Measurements from ENCODE around the gene ZBTB34.
"Not testable (repeated sequence)": the region's sequence is repeated elsewhere in the genome, so short reads cannot be mapped to it uniquely, and the experiment has no call there.

ZBTB34 gene

DNA sequence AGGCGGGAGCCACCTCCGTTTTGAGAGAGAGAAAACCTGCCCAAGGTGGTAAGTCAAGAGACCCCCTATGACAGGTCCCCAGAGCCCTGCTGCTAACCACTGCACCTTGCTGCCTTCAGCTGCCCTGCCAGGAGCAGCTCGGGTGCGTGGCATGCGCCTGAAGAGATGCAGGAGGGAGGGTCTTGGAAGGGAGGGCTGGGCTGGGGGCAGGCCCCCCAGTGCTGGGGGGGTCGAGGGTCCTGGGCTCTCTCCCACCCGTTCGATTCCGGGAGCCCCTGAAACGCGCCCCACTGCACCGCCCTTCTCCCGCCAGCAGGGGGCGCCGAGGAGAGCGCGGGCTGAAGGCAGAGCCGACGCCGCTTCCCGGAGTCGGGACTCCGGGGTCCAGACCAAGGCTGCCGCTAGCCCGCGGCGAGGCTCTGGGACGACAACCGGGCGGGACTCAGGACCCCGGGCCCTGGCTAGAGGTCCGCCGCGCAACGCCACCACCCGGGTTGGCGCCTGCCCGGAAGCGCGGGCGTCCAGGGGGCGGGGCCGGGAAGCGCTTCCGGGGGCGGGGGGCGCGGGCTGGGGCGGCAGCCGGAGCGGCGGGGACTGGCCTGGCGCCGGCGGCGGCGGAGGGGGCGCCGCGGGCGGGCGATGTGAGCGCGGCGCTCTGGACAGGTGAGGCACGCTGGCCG, at the start of gene ZBTB34:
Gene ZBTB34 (plus strand): TSS at position 563 of the 680 bp plus-strand sequence. CDS start 18,761 bp downstream, outside the sequence.
- no peaks in the 10 kb centered on the region for H3K27me3 ChIP-seq (ENCODE audit: control insufficient read depth, insufficient read depth, low read length)
- H3K36me3 ChIP-seq (ENCODE audit: control insufficient read depth, insufficient read depth, low read length), result peaks cover 11% of the 10 kb centered on the region
- peak within 1 kb of the TSS; percentile 71; the same call in 1 of the 2 replicates for H3K27ac ChIP-seq (ENCODE audit: low read depth, low read length)
- peak within 1 kb of the TSS; percentile 93 for H3K4me3 ChIP-seq (ENCODE audit: low read depth, low read length)
- peak within 1 kb of the TSS; percentile 78 for H3K9ac ChIP-seq (ENCODE audit: low read length)
- H3K4me1 ChIP-seq (ENCODE audit: control insufficient read depth, insufficient read depth, low read length), result peaks cover 21% of the 10 kb centered on the region
- H3K9me3 ChIP-seq (ENCODE audit: control insufficient read depth, insufficient read depth, low read depth, low read length), result no peaks in the 10 kb centered on the region

DNA sequence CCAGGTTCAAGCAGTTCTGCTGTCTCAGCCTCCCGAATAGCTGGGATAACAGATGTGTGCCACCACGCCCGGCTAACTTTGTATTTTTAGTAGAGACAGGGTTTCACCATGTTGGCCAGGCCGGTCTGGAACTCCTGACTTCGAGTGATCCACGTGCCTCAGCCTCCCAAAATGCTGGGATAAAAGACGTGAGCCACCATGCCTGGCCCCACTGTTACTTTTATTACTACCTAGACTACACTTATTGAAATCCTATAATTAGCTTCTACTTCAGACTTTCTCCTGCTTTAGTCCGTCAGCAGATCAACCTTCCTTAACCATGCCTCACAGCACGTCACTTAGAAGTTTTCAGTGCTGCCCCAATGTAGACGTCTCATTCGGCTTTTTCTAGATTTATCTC, 47.4 kb upstream of the ZBTB34 start:
- Histone ChIP-seq H3K4me3 (ENCODE audit: low read depth, low read length) (no peak overlapping the region), H3K27ac (ENCODE audit: low read depth, low read length) (no peak overlapping the region), H3K36me3 (ENCODE audit: control insufficient read depth, insufficient read depth, low read length) (peaks cover 35% of the 10 kb centered on the region), H3K9ac (ENCODE audit: low read length) (no peak overlapping the region), H3K27me3 (ENCODE audit: control insufficient read depth, insufficient read depth, low read length) (no peaks in the 10 kb centered on the region), H3K9me3 (ENCODE audit: control insufficient read depth, insufficient read depth, low read depth, low read length) (peaks cover 10% of the 10 kb centered on the region; the same call in 1 of the 2 replicates), H3K4me1 (ENCODE audit: control insufficient read depth, insufficient read depth, low read length) (no peaks in the 10 kb centered on the region)

DNA sequence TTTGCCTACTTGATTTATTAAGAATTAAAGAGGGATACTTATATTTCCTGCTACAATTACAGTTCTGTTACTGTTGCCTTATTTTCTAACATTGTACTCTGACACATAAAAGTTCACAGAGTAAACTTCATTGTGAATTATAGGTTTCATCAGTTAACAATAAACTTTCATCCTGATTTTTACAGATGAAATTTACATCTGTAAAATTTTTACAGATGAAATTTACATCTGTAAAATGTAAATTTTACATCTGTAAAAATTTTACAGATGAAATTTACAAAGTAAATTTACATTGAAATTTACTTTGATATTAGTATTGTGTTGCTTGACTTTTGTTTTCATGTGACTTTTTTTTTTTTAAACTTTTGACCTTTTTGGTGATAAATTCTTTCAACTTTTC, 46.3 kb upstream of the ZBTB34 start:
- Histone ChIP-seq H3K9me3 (ENCODE audit: control insufficient read depth, insufficient read depth, low read depth, low read length) (peaks cover 20% of the 10 kb centered on the region), H3K36me3 (ENCODE audit: control insufficient read depth, insufficient read depth, low read length) (peaks cover 36% of the 10 kb centered on the region), H3K27me3 (ENCODE audit: control insufficient read depth, insufficient read depth, low read length) (no peaks in the 10 kb centered on the region), H3K9ac (ENCODE audit: low read length) (no peak overlapping the region), H3K4me1 (ENCODE audit: control insufficient read depth, insufficient read depth, low read length) (no peaks in the 10 kb centered on the region), H3K4me3 (ENCODE audit: low read depth, low read length) (no peak overlapping the region), H3K27ac (ENCODE audit: low read depth, low read length) (no peak overlapping the region)

GRCh38 chr9:126817615-126818014, 42.8 kb upstream of the ZBTB34 start:
- H3K9ac ChIP-seq (ENCODE audit: low read length); H3K27ac ChIP-seq (ENCODE audit: low read depth, low read length); H3K27me3 ChIP-seq (ENCODE audit: control insufficient read depth, insufficient read depth, low read length); H3K4me3 ChIP-seq (ENCODE audit: low read depth, low read length); H3K4me1 ChIP-seq (ENCODE audit: control insufficient read depth, insufficient read depth, low read length): not testable (repeated sequence)
- peaks cover 32% of the 10 kb centered on the region for H3K9me3 ChIP-seq (ENCODE audit: control insufficient read depth, insufficient read depth, low read depth, low read length)
- H3K36me3 ChIP-seq (ENCODE audit: control insufficient read depth, insufficient read depth, low read length), result peaks cover 34% of the 10 kb centered on the region

GRCh38 chr9:126818482-126818881, 42.0 kb upstream of the ZBTB34 start:
- Histone ChIP-seq H3K36me3 (ENCODE audit: control insufficient read depth, insufficient read depth, low read length) (peaks cover 32% of the 10 kb centered on the region), H3K9me3 (ENCODE audit: control insufficient read depth, insufficient read depth, low read depth, low read length) (peaks cover 32% of the 10 kb centered on the region), H3K27me3 (ENCODE audit: control insufficient read depth, insufficient read depth, low read length) (no peaks in the 10 kb centered on the region), H3K9ac (ENCODE audit: low read length) (no peak overlapping the region), H3K4me1 (ENCODE audit: control insufficient read depth, insufficient read depth, low read length) (no peaks in the 10 kb centered on the region), H3K4me3 (ENCODE audit: low read depth, low read length) (no peak overlapping the region), H3K27ac (ENCODE audit: low read depth, low read length) (no peak overlapping the region)

DNA sequence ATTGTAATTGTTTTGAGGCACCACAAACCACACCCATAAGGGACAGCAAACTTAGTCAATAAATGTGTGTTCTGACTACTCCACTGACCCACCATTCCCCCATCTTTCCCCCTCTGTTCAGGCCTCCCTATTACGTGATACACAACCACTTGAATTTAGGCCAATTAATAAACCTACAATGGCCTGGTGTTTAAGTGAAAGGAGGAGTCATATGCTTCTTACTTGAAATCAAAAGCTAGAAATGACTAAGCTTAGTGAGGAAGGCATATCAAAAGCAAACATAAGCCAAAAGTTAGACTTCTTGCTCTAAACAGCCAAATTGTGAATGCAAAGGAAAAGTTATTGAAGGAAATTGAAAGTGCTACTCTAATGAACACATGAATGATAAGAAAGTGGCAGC, 41.0 kb upstream of the ZBTB34 start:
- Histone ChIP-seq H3K4me1 (ENCODE audit: control insufficient read depth, insufficient read depth, low read length) (no peaks in the 10 kb centered on the region), H3K27ac (ENCODE audit: low read depth, low read length) (no peak overlapping the region), H3K9ac (ENCODE audit: low read length) (no peak overlapping the region), H3K9me3 (ENCODE audit: control insufficient read depth, insufficient read depth, low read depth, low read length) (peaks cover 29% of the 10 kb centered on the region), H3K27me3 (ENCODE audit: control insufficient read depth, insufficient read depth, low read length) (no peaks in the 10 kb centered on the region), H3K36me3 (ENCODE audit: control insufficient read depth, insufficient read depth, low read length) (peaks cover 28% of the 10 kb centered on the region), H3K4me3 (ENCODE audit: low read depth, low read length) (no peak overlapping the region)

DNA sequence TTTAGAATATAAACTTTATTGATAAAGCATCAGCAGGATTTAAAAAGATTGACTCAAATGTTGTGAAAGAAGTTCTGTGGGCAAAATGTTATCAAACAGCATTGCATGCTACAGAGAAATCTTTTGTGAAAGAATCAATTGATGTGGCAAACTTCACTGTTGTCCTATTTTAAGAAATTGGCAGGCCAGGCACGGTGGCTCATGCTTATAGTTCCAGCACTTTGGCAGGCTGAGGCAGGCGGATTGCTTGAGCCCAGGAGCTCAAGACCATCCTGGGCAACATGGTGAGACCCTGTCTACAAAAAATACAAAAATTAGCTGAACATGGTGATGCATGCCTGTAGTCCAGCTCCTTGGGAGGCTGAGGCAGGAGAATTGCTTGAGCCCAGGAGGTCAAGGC, 38.2 kb upstream of the ZBTB34 start:
- H3K9me3 ChIP-seq (ENCODE audit: control insufficient read depth, insufficient read depth, low read depth, low read length), result peaks cover 26% of the 10 kb centered on the region
- peaks cover 20% of the 10 kb centered on the region for H3K36me3 ChIP-seq (ENCODE audit: control insufficient read depth, insufficient read depth, low read length)
- no peak overlapping the region for H3K4me3 ChIP-seq (ENCODE audit: low read depth, low read length)
- H3K4me1 ChIP-seq (ENCODE audit: control insufficient read depth, insufficient read depth, low read length), result no peaks in the 10 kb centered on the region
- no peaks in the 10 kb centered on the region for H3K27me3 ChIP-seq (ENCODE audit: control insufficient read depth, insufficient read depth, low read length)
- H3K9ac ChIP-seq (ENCODE audit: low read length), result no peak overlapping the region
- no peak overlapping the region for H3K27ac ChIP-seq (ENCODE audit: low read depth, low read length)

DNA sequence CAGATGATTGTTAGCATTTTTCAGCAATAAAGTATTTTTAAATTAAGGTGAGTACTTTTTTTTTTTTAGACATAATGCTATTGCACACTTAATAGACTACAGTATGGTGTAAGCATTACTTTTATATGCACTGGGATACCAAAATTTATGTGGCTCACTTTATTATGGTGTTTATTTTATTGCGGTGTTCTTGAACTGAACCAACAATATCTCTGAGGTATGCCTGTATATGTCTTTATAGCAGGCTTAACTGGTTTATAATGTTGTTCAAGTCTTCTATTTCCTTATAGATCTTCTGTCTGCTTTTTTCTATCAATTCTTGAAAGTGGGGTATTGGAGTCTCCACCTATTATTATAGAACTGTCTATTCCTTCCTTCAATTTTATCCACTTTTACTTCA, 37.6 kb upstream of the ZBTB34 start:
- H3K4me1 ChIP-seq (ENCODE audit: control insufficient read depth, insufficient read depth, low read length), result no peaks in the 10 kb centered on the region
- peaks cover 23% of the 10 kb centered on the region for H3K9me3 ChIP-seq (ENCODE audit: control insufficient read depth, insufficient read depth, low read depth, low read length)
- H3K4me3 ChIP-seq (ENCODE audit: low read depth, low read length), result no peak overlapping the region
- no peak overlapping the region for H3K9ac ChIP-seq (ENCODE audit: low read length)
- H3K36me3 ChIP-seq (ENCODE audit: control insufficient read depth, insufficient read depth, low read length), result peaks cover 20% of the 10 kb centered on the region
- H3K27me3 ChIP-seq (ENCODE audit: control insufficient read depth, insufficient read depth, low read length), result no peaks in the 10 kb centered on the region
- H3K27ac ChIP-seq (ENCODE audit: low read depth, low read length), result no peak overlapping the region

- not testable (repeated sequence) for H3K4me3 ChIP-seq (ENCODE audit: low read depth, low read length); H3K4me1 ChIP-seq (ENCODE audit: control insufficient read depth, insufficient read depth, low read length); H3K9ac ChIP-seq (ENCODE audit: low read length); H3K27me3 ChIP-seq (ENCODE audit: control insufficient read depth, insufficient read depth, low read length); H3K27ac ChIP-seq (ENCODE audit: low read depth, low read length)
- H3K36me3 ChIP-seq (ENCODE audit: control insufficient read depth, insufficient read depth, low read length), result peaks cover 18% of the 10 kb centered on the region
- peaks cover 12% of the 10 kb centered on the region for H3K9me3 ChIP-seq (ENCODE audit: control insufficient read depth, insufficient read depth, low read depth, low read length)
These were observed 36.4 kb upstream of the ZBTB34 start for GRCh38 chr9:126824052-126824451.

DNA sequence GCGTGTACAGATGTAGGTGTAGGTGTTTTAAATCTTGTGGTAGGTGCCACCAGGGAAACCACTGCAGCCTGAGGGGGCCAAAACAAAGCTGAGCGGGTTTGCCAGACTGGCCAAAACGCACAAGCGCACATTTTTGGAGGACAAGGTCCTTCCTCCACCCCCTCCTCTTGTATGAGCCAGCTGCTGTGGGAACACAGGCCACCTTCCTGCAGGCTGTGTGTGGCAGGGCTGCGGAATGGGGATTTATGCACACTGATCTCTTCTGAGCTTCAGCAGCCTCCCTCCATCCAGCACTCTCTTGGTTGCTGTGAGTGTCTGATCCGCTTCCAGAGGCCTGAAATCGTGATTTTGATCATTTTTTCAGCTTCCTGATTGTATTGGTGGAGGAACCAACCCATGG, 33.2 kb upstream of the ZBTB34 start:
- Histone ChIP-seq H3K27ac (ENCODE audit: low read depth, low read length) (no peak overlapping the region), H3K27me3 (ENCODE audit: control insufficient read depth, insufficient read depth, low read length) (no peaks in the 10 kb centered on the region), H3K36me3 (ENCODE audit: control insufficient read depth, insufficient read depth, low read length) (peaks cover 8% of the 10 kb centered on the region), H3K9ac (ENCODE audit: low read length) (no peak overlapping the region), H3K4me3 (ENCODE audit: low read depth, low read length) (no peak overlapping the region), H3K9me3 (ENCODE audit: control insufficient read depth, insufficient read depth, low read depth, low read length) (no peaks in the 10 kb centered on the region), H3K4me1 (ENCODE audit: control insufficient read depth, insufficient read depth, low read length) (no peaks in the 10 kb centered on the region)

DNA sequence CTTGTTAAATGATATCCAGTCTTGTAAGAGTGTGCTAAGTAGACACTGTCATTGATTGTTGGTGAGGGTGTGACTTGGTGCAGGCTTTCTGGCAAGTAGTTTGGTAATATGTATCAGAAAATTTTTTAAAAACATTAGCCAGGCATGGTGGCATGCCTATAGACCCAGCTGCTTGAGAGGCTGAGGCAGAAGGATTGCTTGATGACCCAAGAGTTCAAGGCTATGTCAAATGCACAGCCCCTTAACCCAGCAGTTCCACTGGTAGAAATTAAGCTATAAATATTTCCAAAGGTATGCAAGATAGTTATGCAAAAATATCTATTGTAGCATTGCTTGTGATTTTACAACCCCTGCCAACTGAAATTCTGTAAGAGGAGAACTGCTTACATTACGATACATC, 31.4 kb upstream of the ZBTB34 start:
- H3K9ac ChIP-seq (ENCODE audit: low read length), result no peak overlapping the region
- no peak overlapping the region for H3K27ac ChIP-seq (ENCODE audit: low read depth, low read length)
- H3K9me3 ChIP-seq (ENCODE audit: control insufficient read depth, insufficient read depth, low read depth, low read length), result no peaks in the 10 kb centered on the region
- H3K4me1 ChIP-seq (ENCODE audit: control insufficient read depth, insufficient read depth, low read length), result no peaks in the 10 kb centered on the region
- peaks cover 20% of the 10 kb centered on the region for H3K36me3 ChIP-seq (ENCODE audit: control insufficient read depth, insufficient read depth, low read length)
- H3K27me3 ChIP-seq (ENCODE audit: control insufficient read depth, insufficient read depth, low read length), result no peaks in the 10 kb centered on the region
- H3K4me3 ChIP-seq (ENCODE audit: low read depth, low read length), result no peak overlapping the region
